CD4-positive, alpha-beta T cell treated with Interleukin-6 at 100 ng/mL for 8 hours (primary cell): ENCODE data around the gene CACNA1H.
A peak's percentile ranks its signal among the peaks of the same experiment; 100 is the strongest.
"Not testable (repeated sequence)": the region's sequence is repeated elsewhere in the genome, so short reads cannot be mapped to it uniquely, and the experiment has no call there.

Experiments
- DNase-seq: peaks from one replicate; pipeline ENCODE4 v3.0.0-alpha.2; 2020; ENCODE audit warnings: mixed read lengths, low spot score

The CACNA1H gene

GRCh38 chr16:1193825-1194581, 41.1 kb downstream of the CACNA1H start:
- DNase-seq = no peak

DNA sequence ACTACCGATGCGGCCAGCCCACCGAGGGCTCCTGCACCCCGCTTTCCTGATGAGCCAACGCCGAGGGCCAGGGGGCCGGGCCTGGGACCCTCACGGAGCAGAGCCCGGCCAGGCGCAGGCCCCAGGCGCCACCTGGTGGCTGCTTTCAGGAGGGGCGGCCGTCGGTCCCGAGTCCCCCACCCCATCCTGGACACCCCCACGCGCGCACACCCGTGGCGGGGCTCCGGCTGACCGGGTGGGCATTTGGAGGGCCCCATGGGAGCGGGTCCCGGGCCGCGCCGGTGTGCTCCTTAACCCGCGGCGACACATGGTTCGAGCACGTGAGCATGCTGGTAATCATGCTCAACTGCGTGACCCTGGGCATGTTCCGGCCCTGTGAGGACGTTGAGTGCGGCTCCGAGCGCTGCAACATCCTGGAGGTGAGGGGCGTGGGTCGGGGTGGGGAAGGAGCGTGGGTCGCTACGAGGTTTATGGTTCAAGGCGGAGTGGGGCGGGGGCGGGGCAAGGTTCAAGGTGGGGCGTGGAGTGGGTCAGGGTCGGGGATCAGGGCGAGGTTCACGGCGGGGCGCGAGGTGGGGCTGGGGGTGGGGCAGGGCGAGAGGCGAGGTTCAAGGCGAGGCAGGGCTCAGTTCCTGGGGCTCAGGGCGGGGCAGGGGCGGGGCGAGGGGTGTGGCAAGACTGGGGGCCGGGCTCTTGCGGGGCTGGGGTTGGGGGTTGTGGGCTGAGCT, 41.9 kb downstream of the CACNA1H start:
- DNase-seq = no peak

- DNase-seq = no peak
These were observed 42.4 kb downstream of the CACNA1H start for GRCh38 chr16:1195393-1195666.

GRCh38 chr16:1196494-1196893, 43.6 kb downstream of the CACNA1H start:
- DNase-seq = no peak

GRCh38 chr16:1197237-1197866, 44.4 kb downstream of the CACNA1H start:
- DNase-seq = no peak

GRCh38 chr16:1198194-1198593, 45.3 kb downstream of the CACNA1H start:
- DNase-seq = no peak

GRCh38 chr16:1198671-1199346, 45.9 kb downstream of the CACNA1H start:
- not testable (repeated sequence) for DNase-seq

GRCh38 chr16:1199347-1200013, 46.6 kb downstream of the CACNA1H start:
- DNase-seq = no peak

GRCh38 chr16:1200014-1200627, 47.2 kb downstream of the CACNA1H start:
- DNase-seq = no peak

DNA sequence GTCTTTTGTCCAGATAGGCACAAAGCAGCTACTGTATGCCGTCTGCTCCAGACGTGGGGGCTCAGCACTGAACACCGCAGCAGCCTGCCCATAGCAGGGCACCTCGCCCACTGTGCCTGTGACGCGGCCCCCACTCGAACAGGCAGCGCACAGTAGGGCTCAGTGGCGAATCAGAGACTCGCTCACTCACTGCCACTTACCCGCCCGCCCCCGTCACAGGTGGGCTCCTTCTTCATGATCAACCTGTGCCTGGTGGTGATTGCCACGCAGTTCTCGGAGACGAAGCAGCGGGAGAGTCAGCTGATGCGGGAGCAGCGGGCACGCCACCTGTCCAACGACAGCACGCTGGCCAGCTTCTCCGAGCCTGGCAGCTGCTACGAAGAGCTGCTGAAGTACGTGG, 48.5 kb downstream of the CACNA1H start:
- DNase-seq = no peak

GRCh38 chr16:1202274-1202673, 49.4 kb downstream of the CACNA1H start:
- DNase-seq = no peak

DNA sequence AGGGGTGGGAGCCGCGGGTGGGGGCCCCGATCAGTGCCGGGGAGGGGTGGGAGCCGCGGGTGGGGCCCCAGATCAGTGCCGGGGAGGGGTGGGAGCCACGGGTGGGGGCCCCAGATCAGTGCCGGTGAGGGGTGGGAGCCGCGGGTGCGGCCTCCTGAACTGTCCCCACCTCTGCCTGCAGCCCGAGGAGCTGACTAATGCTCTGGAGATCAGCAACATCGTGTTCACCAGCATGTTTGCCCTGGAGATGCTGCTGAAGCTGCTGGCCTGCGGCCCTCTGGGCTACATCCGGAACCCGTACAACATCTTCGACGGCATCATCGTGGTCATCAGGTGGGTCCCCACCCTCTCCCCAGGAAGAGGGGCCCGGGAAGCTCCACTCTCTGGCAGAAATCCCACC, 52.0 kb downstream of the CACNA1H start:
- no peak for DNase-seq

- no peak for DNase-seq
These were observed 53.4 kb downstream of the CACNA1H start for GRCh38 chr16:1206326-1206725.

DNA sequence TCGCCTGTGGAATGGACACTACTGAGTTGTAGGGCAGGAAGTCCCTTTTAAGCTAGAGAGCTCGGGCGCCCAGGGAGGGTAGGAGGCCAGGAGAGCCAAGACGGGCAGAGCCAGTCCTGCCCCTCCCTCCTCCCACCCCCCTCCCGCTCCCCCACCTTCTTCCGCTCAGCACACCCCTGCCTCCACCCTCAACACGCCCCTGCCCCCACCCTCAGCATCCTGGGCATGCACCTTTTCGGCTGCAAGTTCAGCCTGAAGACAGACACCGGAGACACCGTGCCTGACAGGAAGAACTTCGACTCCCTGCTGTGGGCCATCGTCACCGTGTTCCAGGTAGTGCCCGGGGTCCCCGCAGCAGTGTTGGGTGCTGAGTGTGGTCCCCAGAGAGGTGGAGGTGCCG, 53.9 kb downstream of the CACNA1H start:
- peak; percentile 38 for DNase-seq

DNA sequence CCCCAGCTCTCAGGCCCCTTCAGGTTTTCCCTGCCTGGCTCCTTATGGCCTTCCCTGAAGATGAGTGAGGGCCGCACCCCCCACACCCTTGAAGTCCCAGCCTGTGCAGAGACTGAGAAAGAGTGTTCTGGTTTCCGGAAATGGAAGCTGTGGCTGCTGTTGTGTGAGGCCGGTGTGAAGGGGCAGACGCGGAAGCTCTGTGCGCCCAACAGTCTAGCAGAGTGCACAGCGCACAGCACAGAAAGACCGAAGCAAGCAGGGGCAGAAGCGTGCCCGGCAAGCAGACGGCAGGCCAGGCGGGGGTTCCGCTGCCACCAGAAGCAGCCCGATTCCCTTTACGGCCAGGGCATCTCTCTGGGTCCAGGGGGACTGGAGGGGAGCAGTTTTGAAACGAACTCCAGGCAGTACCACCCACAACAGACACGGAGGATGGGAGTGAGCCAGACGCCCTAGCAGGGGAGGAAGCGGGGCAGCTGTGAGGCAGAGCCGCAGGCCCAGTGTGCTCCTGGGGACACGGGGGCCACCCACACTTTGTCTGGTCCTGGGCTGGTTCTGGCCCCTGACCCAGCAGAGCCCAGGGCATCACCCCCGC, 55.4 kb downstream of the CACNA1H start:
- DNase-seq = peak; percentile 20

DNA sequence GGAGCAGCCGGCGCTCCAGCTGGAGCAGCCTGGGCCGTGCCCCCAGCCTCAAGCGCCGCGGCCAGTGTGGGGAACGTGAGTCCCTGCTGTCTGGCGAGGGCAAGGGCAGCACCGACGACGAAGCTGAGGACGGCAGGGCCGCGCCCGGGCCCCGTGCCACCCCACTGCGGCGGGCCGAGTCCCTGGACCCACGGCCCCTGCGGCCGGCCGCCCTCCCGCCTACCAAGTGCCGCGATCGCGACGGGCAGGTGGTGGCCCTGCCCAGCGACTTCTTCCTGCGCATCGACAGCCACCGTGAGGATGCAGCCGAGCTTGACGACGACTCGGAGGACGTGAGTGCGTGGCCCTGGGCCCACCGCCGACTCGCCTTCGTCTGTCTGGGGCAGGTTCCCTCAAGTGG, 56.2 kb downstream of the CACNA1H start:
- no peak for DNase-seq

GRCh38 chr16:1210461-1210860, 57.6 kb downstream of the CACNA1H start:
- no peak for DNase-seq

- DNase-seq = no peak
These were observed 58.8 kb downstream of the CACNA1H start for GRCh38 chr16:1211451-1212268.

DNA sequence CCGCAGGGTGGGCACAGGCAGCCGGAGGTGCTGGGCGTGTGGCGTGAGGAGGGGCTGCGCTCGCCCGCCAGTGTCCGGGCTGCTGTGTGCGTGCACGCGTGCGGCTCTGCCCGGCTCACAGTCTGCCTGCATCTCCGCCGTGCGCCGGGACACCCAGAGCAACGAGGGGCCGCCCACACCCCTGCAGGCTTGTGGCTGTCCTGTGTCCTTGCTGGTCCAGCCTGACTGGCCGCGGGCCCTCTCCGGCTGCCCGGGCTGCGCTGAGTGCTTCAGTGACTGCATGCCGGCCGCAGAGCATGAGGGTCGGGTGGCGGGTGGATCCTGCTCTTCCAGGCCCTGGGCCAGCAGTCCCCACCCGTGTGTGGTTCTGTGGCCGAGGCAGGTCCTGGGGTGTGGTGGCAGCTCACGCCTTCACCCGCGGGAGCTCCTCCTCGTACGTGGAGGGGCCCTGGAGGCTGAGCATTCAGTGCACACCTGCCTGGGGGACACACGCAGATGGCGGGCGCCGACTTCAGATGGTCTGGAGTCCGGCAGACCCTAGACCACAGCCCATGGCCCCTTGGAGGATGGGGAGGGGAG, 59.8 kb downstream of the CACNA1H start:
- DNase-seq = no peak

DNA sequence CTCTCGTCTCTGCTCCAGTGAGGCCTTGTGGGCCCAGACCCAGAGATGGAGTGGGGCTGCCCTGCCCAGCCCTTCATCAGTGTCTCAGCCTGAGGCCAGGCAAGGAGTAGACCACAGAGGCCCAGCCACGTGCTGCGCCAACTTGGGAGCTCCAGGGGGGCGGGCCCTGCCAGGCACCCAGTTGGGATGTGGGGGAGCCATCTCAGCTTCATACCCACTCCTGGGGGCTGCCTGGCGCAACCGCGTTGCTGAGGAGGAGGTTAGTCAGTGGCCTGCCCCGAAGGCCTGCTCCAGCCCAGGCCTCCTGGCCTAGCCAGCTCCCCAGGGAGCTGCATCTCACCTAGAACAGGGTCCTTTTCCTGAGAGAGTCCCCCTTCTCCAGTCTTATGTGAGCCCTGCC, 60.3 kb downstream of the CACNA1H start:
- no peak for DNase-seq
